Left cardiac atrium (tissue), 4 donors: ENCODE results near the gene CBLN3. TPM values are rescaled to one million over a fixed set of nuclear protein-coding genes. Genes with fewer than 3 reads are reported as not detected.
A peak's percentile ranks its signal among the peaks of the same experiment; 100 is the strongest.
"Not testable (repeated sequence)": the region's sequence is repeated elsewhere in the genome, so short reads cannot be mapped to it uniquely, and the experiment has no call there.

Experiments used
- ATAC-seq, 2 donors: fragments of 200-7000 bp; cut with Tn5 transposase; one replicate each; pipeline ENCODE4 v1.9.1; 2020; ENCODE audit warnings: mild to moderate bottlenecking in 2 of 2, moderate library complexity in 2 of 2
- DNase-seq: peaks from one replicate; pipeline ENCODE4 v3.0.0-alpha.2; 2020
- intact Hi-C, 2 donors: fragments of 100-400 bp; cut with DNase I; formaldehyde crosslinking; loops; one replicate each; pipeline versions ENCODE4 v1.14.1 to v1.15.1; 2022 to 2023
- total RNA-seq, 2 donors: library from RNA; stranded (reverse); fragmentation: NEBNext Ultra II Directional; extraction: Animal tissue kit (Norgen Biotek cat#: 25700); gene quantifications; one replicate each; pipeline ENCODE4 v1.2.1, GENCODE V29; 2021
- donor health status: DM: no; HTN: yes; CAD: no.
- donor health status: DM: no; HTN: yes; CAD: no; lungs with severe emphysema.
- donor health status: DM: yes; HTN: yes; CAD: no.
- donor health status: Dilated cardiomyopathy.

CBLN3 gene
- total RNA-seq, 2 donors from 2014 or later, result 2.2 to 2.5 TPM

DNA sequence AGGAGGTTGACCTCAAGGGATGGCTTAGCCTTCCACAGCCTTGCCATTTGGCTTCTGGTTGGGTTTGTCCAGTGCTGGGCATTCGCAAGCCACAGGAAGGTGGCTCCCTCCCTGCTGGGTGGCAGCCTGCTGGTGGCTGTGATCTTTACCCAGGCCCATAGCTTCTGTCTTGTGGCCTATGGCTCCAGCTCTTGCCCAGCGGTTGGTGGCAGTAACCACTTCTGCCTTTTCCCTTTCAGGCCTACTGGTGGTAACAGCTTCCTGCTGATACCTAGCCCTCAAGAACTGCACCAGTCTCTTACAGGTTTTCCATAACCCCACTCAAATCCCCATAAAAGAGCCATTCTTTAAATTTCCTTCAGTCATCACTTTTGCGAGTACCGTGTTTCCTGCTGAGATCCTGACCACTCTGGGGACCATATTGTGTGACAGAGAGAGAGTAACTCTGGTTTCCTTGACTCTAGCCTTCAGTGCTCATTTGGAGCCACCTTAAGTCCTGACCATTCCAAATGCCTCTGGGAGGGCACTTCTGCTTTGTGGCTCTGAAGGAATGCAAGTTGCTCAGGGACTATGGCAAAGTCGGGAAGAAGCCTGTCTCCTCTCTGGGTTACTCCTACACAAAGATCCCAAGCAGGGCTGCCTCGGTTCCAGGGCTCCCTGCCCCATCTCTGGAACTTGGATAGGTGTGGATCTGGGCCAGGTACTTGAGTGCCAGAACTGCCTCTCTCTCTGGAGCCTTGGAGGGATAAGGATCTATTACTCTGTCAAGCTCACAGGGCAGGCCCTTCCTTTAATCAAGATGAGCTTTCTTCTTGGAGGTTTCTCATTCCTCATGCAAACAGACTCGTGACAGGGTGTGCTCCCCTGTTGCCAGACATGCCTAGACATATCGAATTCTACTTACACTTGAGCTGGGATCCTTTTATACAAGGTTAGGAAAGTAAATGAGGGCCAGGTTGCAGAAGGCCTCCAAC lies 33.6 kb downstream of the CBLN3 start:
- ATAC-seq (no peak), DNase-seq (no peak)
- intact Hi-C loops, result no loop called here

DNA sequence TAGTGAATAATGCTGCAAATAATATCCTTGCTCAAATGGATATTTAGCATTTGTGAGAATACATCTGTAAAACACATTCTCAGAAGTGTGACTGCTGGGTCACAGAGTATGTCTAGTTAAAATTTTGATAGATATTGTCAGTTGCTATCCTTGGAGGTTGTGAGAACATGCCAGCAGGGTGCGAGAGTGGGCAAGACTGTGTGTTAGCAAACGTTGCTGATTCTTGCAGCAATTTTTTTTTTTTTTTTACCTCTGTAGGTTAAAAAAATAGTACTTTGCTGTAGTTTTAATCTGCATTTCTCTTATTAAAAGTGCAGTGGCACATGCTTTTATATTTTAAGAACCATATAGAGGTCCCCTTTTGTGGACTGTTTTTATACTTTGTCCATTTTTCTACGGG lies 35.2 kb downstream of the CBLN3 start:
- DNase-seq (no peak), ATAC-seq (no peak)
- intact Hi-C loops, result no loop called here

DNA sequence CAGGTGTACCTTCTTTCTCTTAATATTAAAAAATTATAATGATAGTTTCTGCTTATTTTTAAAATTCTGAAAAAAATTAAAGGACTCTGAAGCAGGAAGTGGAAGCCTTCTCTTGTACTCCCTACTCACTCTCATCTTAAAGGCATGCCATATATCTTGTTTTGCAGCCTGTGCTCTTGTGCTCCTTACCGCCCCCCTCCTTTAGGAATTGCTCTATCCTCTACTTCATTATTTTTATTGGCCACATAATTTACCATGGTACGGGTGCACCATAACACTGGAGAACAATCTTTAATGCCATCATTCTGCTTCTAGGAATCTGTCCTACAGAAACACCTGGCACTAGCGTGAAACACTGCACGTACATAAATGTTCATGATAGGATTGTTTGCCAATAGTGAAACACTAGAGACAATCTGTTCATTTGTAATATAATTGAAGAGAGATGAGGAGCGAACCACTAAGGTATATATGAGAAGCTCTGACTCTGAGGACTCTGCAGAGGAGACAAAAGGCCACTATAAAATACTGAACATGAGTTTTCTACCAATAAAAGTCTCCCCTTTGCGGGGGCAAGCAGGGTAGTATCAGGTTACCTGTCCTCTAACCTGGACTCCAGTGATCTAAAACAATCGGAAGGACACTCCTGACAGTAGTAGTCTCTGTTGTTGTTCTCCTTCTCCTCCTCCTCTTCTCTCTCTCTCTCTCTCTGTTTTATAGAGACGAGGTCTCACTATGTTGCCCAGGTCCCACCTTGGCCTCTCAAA lies 37.0 kb downstream of the CBLN3 start:
- ATAC-seq, result peak in 1 of 2 donors; percentile 38
- DNase-seq, result no peak
- intact Hi-C loops, result no loop called here

DNA sequence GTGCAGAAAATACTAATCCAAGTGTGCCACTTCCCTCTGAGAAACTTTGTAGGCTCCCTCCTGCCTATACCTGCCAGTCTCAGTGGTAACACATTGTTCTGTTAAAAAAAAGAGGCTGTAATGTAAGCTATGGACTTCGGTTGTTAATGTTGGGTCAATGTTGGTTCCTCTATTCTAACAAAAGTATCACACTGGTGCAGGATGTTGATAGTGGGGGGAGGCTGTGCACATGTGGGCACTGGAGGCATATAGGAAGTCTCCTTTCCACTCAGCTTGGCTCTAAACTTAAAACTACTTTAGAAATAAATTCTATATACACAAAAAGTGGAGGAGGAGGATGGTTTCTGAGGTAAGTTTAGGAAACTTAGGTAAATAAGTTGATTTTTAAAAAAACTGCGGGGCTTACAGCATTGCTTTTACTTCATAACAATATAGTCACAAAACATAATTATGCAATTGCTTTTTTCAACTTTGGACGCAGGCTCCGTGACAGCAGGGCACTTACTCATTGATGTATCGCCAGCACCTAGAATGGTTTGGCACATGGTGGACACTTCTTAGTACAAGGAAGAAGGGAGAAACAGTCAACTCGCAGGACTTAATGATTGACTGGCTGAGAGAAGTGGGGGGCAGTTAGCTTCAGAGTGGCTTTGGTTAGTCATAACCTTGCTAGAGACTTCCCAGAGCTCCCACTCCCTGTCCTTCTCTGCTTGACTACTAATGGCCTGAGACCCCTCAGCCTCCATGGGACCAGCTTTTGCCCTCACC lies 38.6 kb downstream of the CBLN3 start:
- intact Hi-C loops, result no loop called here
- DNase-seq (no peak), ATAC-seq (no peak)

GRCh38 chr14:24389226-24389848 lies 40.1 kb downstream of the CBLN3 start:
- ATAC-seq (peak; percentile 54 to 61), DNase-seq (no peak)
- intact Hi-C loops, result no loop called here

- DNase-seq, result no peak
- intact Hi-C loops, result no loop called here
- ATAC-seq, result peak in 1 of 2 donors; percentile 16
Measured at GRCh38 chr14:24388474-24389179, 40.8 kb downstream of the CBLN3 start.

DNA sequence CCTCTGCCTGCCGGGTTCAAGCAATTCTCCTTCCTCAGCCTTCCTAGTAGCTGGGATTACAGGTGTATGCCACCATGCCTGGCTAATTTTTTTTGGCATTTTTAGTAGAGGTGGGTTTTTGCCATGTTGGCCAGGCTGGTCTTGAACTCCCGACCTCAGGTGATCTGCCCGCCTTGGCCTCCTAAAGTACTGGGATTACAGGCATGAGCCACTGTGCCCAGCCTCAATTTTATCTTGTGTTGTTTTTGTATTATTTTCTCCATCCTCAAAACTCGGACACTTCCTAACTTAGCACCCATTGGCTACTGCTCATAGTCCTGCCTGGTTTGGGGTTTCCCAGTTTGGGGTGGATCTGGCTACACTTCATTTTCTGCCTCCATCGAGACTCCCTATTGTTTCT lies 41.9 kb downstream of the CBLN3 start:
- ATAC-seq, result not testable (repeated sequence)

DNA sequence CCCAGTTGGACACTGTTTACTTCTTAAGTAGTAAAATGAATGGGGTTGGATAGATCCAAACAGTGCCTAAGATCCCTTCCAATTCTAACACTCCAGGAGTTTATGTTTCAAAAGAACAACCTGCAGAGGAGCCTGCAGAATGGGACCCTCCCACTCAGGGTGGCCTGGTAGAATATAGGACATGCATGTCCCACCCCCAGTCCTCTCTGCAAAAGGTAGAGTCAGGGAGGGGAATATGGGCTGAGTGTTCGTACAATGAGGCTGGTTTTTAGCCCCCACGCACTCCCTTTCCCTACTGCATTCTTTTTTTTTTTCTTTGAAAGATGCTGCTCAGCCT lies 42.5 kb downstream of the CBLN3 start:
- intact Hi-C loops, result no loop called here
- ATAC-seq (no peak), DNase-seq (no peak)

More for the DNA sequence above, 41.9 kb downstream of the CBLN3 start:
- DNase-seq, intact Hi-C loops: not testable (repeated sequence)

GRCh38 chr14:24385524-24385923 lies 43.9 kb downstream of the CBLN3 start:
- no peak for ATAC-seq
- intact Hi-C loops, result no loop called here
- DNase-seq, result no peak

GRCh38 chr14:24384169-24384568 lies 45.3 kb downstream of the CBLN3 start:
- ATAC-seq, result no peak
- intact Hi-C loops, result no loop called here
- no peak for DNase-seq

DNA sequence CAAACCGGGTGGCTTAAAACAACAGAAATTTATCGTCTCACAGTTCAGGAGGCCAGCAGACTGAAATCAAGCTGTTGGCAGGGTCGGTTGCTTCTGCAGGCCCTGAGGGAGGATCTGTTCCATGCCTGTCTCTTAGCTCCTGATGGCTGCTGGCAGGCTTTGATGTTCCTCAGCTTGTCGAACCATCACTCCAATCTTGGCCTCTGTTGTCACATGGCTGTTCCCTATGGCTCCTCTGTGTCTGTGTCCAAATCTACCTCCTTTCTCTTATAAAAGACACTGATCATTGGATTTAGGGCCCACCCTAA lies 47.5 kb downstream of the CBLN3 start:
- DNase-seq, result no peak
- intact Hi-C loops, result no loop called here
- no peak for ATAC-seq

DNA sequence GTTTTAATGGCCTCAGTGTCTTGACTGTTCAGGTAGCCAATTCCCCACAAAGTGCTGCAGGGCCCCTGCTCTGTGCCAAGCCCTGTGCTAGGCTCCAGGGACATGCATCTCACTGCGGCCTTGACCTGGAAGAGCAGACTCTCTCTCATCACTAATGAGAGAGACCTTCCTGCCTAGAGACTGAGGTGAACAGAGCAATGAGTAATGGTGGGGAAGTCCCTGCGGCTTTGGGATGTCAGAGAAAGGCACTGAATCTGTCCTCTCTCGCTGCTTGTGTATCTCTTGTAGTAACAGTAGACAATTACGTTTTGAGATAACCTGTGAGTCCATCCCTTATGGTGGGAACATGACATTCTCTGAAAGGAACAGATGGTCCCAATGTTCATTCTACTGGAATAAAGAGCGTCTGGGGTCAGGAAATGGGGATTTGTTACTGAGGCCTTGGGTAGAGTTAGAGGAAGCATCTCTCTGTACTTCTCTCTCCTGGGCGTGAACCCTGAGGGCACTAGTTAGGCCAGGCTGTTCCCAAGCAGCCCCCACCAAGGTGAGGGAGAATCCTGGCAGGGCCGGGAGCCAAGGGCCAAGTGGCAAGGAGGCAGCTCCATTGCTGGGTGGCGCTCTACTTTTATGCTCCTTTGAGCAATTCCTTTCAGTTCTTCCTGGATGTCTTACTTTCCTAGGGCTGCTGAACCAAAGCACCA lies 48.0 kb downstream of the CBLN3 start:
- ATAC-seq, result no peak
- intact Hi-C loops, result no loop called here
- DNase-seq, result no peak

GRCh38 chr14:24379907-24380730 lies 49.3 kb downstream of the CBLN3 start:
- no peak for ATAC-seq
- intact Hi-C loops, result no loop called here
- no peak for DNase-seq

GRCh38 chr14:24378981-24379906 lies 50.2 kb downstream of the CBLN3 start:
- ATAC-seq, result no peak
- intact Hi-C loops, result no loop called here
- DNase-seq, result no peak

GRCh38 chr14:24378327-24378726 lies 51.1 kb downstream of the CBLN3 start:
- no peak for DNase-seq
- ATAC-seq, result no peak
- intact Hi-C loops, result no loop called here

GRCh38 chr14:24377657-24378056 lies 51.8 kb downstream of the CBLN3 start:
- ATAC-seq, result peak in 1 of 2 donors; percentile 63
- DNase-seq, result no peak
- intact Hi-C loops, result no loop called here
